ENCODE measurements around the gene OCSTAMP. TPM values are rescaled to one million over a fixed set of nuclear protein-coding genes. Genes with fewer than 3 reads are reported as not detected.
A peak's percentile ranks its signal among the peaks of the same experiment; 100 is the strongest.

OCSTAMP gene
- total RNA-seq, 2 experiments from 2014 or later, result not detected

GRCh38 chr20:46563170-46563859 is 12.9 kb upstream of the OCSTAMP start:
- H3K4me1 Mint-ChIP-seq, result peaks cover 5% of the 10 kb centered on the region
- peaks cover 5% of the 10 kb centered on the region for H3K27me3 Mint-ChIP-seq
- H3K36me3 Mint-ChIP-seq, result no peaks in the 10 kb centered on the region
- H3K27ac Mint-ChIP-seq, result no peak overlapping the region
- no peaks in the 10 kb centered on the region for H3K9me3 Mint-ChIP-seq
- no peak overlapping the region for H3K4me3 Mint-ChIP-seq
- DNase-seq, result no peak

GRCh38 chr20:46562373-46563169 is 12.1 kb upstream of the OCSTAMP start:
- DNase-seq, result peak; percentile 59
- H3K4me3 Mint-ChIP-seq, result no peak overlapping the region
- no peaks in the 10 kb centered on the region for H3K9me3 Mint-ChIP-seq
- H3K4me1 Mint-ChIP-seq, result peaks cover 11% of the 10 kb centered on the region
- H3K27me3 Mint-ChIP-seq, result peaks cover 3% of the 10 kb centered on the region
- H3K36me3 Mint-ChIP-seq, result no peaks in the 10 kb centered on the region
- H3K27ac Mint-ChIP-seq, result no peak overlapping the region

- H3K36me3 Mint-ChIP-seq, result no peaks in the 10 kb centered on the region
- DNase-seq, result no peak
- no peaks in the 10 kb centered on the region for H3K27me3 Mint-ChIP-seq
- no peak overlapping the region for H3K4me3 Mint-ChIP-seq
- H3K9me3 Mint-ChIP-seq, result no peaks in the 10 kb centered on the region
- H3K4me1 Mint-ChIP-seq, result peaks cover 14% of the 10 kb centered on the region
- H3K27ac Mint-ChIP-seq, result no peak overlapping the region
Observed at GRCh38 chr20:46562009-46562372, 11.5 kb upstream of the OCSTAMP start.

DNA sequence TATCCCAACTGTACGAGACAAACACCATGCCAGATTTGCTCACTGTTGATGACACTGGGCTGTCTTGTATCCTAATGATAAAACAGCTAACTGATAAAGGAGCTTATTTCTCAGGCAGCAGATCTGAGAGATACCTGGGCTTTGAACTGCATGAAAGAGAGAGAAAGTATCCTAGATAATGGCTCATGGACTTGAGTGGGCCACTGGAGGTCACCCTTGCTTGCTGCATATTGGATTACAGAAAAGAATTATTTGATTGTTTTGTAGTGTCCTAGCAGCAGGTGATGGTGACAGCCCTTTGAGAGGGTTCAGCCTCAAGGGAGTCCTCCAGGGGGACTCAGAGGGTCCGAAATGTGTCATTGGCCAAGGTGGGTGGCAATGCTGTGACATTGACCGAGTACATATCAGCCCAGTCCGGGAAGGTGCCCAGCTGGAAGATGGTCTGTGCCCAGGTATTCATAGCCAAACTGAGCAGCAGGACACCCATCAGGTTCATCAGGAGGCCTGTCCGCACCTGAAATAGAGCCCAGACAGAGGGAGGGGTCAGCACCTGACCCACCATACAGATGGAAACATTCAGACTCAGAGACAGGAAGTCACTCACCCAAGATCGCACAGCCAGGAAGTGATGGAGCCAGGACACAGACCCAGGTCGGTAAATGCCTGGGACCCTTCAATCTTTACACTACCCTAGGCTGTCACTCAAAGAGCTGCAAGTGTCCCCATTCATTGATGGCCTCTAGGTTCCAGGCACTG is 9.4 kb upstream of the OCSTAMP start:
- no peak for DNase-seq
- Mint-ChIP-seq H3K9me3 (no peaks in the 10 kb centered on the region), H3K27ac (no peak overlapping the region), H3K4me3 (no peak overlapping the region), H3K36me3 (no peaks in the 10 kb centered on the region), H3K27me3 (no peaks in the 10 kb centered on the region), H3K4me1 (peaks cover 22% of the 10 kb centered on the region)

DNA sequence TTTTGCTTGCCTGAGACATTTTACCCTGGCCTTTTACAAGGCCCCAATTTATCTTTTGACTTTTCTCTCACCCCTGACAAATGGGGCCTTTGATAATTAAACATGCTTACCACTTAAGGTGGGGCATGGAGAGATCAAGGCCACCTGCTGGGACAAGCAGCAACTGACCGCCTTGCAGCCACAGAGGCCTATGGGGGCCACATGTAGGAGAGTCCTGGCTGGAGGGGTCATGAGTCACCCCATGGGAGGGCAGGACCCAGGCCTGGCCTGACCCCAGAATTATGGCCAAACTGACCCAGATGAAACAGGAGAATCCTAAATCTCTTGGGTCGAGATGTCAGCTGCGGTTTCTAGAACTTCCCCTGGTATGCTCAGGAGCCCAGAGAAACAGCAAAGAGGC is 8.5 kb upstream of the OCSTAMP start:
- Mint-ChIP-seq H3K36me3 (no peaks in the 10 kb centered on the region), H3K27me3 (no peaks in the 10 kb centered on the region), H3K4me1 (peaks cover 27% of the 10 kb centered on the region), H3K4me3 (no peak overlapping the region), H3K27ac (no peak overlapping the region), H3K9me3 (no peaks in the 10 kb centered on the region)
- DNase-seq, result no peak

DNA sequence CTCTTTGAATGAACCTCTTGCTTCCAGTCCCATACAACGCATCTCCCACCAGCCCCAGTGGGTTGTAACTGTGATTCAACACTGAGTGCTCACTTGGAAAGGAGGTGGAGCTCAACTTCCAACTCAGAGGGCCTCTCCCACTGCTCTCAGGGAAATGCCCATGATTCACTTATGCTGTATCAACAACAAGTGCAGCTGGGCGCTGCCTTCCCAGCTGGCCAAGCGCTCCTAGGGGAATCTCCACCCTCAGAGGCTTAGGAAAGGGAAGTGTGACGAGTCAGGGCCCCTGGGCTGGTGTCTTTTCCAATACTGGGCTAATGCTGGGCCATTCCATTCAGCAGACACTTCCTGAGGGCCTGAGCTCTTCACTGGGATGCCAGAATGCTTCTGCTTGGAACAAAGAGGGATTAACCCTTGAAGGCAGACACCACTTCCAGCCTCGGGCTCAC is 8.1 kb upstream of the OCSTAMP start:
- H3K4me1 Mint-ChIP-seq, result peaks cover 30% of the 10 kb centered on the region
- no peaks in the 10 kb centered on the region for H3K9me3 Mint-ChIP-seq
- no peaks in the 10 kb centered on the region for H3K36me3 Mint-ChIP-seq
- peak; percentile 29 for DNase-seq
- H3K27ac Mint-ChIP-seq, result no peak overlapping the region
- no peak overlapping the region for H3K4me3 Mint-ChIP-seq
- H3K27me3 Mint-ChIP-seq, result no peaks in the 10 kb centered on the region

DNA sequence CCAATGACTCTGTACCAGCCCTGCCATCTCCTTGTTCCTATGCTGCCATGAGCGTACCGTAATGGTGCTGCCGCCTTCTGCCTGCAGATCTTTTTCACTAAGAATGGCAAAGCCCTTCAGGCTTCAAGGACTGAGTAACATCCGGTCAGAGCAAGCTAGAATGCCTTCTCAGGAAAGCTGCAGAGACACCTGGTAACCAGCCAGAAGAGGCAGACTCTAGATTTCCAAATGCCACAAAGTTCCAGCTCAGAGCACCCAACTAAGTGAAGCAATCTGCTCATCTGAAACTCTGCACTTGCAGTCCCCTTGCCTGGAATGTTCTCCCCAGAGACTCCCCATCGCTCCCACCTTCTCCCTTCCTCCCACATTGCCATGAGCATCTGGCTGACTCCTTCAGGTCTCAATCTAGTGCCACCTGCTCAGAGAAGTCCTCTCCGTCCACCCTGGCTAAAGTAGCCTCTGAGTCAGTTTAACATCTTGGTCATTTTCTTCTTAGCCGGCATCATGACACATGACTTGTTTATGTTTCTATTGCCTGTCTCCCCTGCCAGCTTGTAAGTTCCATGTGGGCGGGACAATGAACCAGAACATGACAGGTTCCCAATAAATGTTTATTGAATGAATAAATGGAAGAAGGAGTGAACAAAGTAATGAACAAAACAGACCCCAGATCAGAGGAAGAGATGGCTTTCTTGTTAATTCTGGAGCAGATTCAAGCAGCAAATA is 6.9 kb upstream of the OCSTAMP start:
- Mint-ChIP-seq H3K4me1 (peaks cover 41% of the 10 kb centered on the region), H3K27me3 (no peaks in the 10 kb centered on the region), H3K27ac (no peak overlapping the region), H3K9me3 (no peaks in the 10 kb centered on the region), H3K36me3 (no peaks in the 10 kb centered on the region), H3K4me3 (no peak overlapping the region)
- no peak for DNase-seq

- no peaks in the 10 kb centered on the region for H3K9me3 Mint-ChIP-seq
- H3K4me3 Mint-ChIP-seq, result no peak overlapping the region
- DNase-seq, result no peak
- H3K27ac Mint-ChIP-seq, result no peak overlapping the region
- peaks cover 52% of the 10 kb centered on the region for H3K4me1 Mint-ChIP-seq
- H3K36me3 Mint-ChIP-seq, result no peaks in the 10 kb centered on the region
- H3K27me3 Mint-ChIP-seq, result no peaks in the 10 kb centered on the region
Observed at GRCh38 chr20:46555370-46555956, 5.0 kb upstream of the OCSTAMP start.

- H3K4me1 Mint-ChIP-seq, result peaks cover 51% of the 10 kb centered on the region
- no peaks in the 10 kb centered on the region for H3K36me3 Mint-ChIP-seq
- DNase-seq, result no peak
- no peaks in the 10 kb centered on the region for H3K9me3 Mint-ChIP-seq
- no peak overlapping the region for H3K27ac Mint-ChIP-seq
- no peaks in the 10 kb centered on the region for H3K27me3 Mint-ChIP-seq
- no peak overlapping the region for H3K4me3 Mint-ChIP-seq
Observed at GRCh38 chr20:46554828-46555227, 4.4 kb upstream of the OCSTAMP start.

GRCh38 chr20:46553926-46554325 is 3.5 kb upstream of the OCSTAMP start:
- Mint-ChIP-seq H3K27ac (no peak overlapping the region), H3K27me3 (no peaks in the 10 kb centered on the region), H3K4me1 (peaks cover 51% of the 10 kb centered on the region), H3K4me3 (no peak overlapping the region), H3K9me3 (no peaks in the 10 kb centered on the region), H3K36me3 (no peaks in the 10 kb centered on the region)
- no peak for DNase-seq

DNA sequence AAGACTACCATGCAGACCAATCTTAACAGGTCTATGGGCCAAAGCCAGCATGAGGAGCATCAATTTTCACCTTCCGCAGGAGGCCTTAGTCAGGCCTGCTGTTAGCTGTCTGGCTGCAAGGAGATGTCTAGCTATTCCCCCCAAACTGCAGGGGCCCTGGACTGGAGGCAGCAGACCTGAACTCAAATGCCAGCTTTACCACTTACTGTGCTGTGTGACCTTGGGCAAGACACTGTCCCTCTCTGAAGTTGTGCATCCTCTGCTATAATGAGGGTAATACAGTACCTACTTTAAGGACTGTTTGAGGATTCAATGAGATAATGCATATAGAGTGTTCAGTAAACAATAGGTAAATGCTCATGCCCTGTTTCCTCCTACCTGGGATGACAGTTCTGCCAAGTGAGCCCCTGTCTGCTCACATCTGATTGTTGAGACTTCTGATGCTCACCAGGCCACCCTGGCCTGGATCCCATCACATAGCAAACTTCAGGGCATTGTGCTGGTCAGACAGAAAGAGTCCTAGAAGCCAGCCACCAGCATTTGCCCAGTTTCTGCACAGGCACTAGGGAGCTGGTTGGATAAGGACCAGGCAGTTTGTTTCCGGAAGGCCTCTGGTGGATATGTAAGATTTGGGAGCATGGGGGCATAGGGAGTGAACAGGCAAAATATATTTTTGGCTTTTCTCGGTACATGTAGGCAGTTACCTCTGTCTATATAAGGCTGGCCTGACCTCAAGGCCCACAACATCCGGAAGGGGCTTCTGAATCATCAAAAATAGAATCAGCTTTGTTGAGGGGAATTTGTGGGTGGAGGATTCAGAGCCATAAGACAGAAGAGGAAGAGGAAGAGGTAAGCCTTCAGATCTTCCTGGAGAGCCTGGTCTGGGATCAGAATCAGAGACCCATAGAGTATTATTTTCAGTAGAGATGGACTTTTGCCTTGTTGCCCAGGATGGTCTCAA is 2.3 kb upstream of the OCSTAMP start:
- H3K4me3 Mint-ChIP-seq, result peak overlapping the region; percentile 55
- DNase-seq, result peak; percentile 61
- H3K27ac Mint-ChIP-seq, result peak overlapping the region; percentile 87
- no peaks in the 10 kb centered on the region for H3K9me3 Mint-ChIP-seq
- peaks cover 44% of the 10 kb centered on the region for H3K4me1 Mint-ChIP-seq
- H3K36me3 Mint-ChIP-seq, result no peaks in the 10 kb centered on the region
- H3K27me3 Mint-ChIP-seq, result no peaks in the 10 kb centered on the region

DNA sequence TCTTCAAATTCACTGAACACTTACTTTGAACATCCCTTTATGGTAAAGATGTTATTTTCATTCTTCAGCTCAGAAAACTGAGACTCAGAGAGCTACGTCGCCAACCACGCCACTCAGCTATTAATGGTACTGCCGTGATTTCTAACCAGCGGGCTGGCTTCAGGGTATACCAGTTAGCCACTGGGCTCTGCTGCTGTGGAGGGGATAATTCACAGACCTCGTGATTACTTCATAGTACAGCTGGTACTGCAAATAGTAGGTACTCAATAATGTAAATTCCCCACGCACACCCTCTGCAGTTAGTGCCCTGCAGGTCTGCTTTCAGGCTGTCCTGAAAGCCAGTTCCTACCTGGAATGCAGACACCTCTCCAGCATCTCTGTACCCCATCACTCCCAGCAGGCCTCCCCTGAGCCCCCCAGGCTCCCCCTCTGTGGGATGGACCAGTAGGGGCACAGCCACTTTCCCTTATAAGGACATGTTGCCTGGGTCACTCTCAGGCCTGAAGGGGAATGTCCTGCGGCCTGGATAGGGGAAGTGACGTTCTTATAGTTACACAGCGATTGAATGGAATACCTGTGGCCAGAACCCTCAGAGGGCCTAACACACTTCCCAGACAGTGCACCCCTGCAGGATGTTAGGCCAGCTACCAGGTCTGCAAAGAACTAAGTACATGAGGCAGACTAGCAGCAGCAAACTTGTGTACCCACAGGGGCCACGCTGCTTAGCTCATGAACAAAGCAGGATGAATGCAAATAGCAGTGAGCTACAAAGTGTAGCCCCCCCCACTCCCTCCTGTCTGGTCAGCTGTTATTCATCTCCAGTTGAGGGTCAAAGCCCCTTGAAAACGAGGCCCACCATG is 1.3 kb upstream of the OCSTAMP start:
- no peak overlapping the region for H3K4me3 Mint-ChIP-seq
- peaks cover 39% of the 10 kb centered on the region for H3K4me1 Mint-ChIP-seq
- H3K9me3 Mint-ChIP-seq, result no peaks in the 10 kb centered on the region
- H3K27ac Mint-ChIP-seq, result no peak overlapping the region
- no peaks in the 10 kb centered on the region for H3K27me3 Mint-ChIP-seq
- DNase-seq, result no peak
- H3K36me3 Mint-ChIP-seq, result no peaks in the 10 kb centered on the region
